Keratinocyte (primary cell): ENCODE data around the gene KANK2.

Experiments
- EZH2 ChIP-seq: IDR thresholded peaks from one replicate; pipeline ENCODE4 v1.6.1; 2012; ENCODE audit warnings: inconsistent platforms, mild to moderate bottlenecking, low read length, moderate library complexity
- TF ChIP-seq, protein P1 (sequence below), 3 experiments: IDR thresholded peaks in 1 of 3; conservative IDR thresholded peaks in 1 of 3; optimal IDR thresholded peaks in 1 of 3; 2 replicates in 2 of 3; 3 replicates in 1 of 3; pipeline versions ENCODE3 to v1.5.1; 2011; ENCODE audit warnings: low read length in 3 of 3, mild to moderate bottlenecking in 3 of 3, moderate library complexity in 2 of 3, control low read depth in 1 of 3, inconsistent platforms in 1 of 3; ENCODE audit not compliant: insufficient read depth in 2 of 3; ENCODE audit errors: extremely low read depth in 1 of 3

DNA sequence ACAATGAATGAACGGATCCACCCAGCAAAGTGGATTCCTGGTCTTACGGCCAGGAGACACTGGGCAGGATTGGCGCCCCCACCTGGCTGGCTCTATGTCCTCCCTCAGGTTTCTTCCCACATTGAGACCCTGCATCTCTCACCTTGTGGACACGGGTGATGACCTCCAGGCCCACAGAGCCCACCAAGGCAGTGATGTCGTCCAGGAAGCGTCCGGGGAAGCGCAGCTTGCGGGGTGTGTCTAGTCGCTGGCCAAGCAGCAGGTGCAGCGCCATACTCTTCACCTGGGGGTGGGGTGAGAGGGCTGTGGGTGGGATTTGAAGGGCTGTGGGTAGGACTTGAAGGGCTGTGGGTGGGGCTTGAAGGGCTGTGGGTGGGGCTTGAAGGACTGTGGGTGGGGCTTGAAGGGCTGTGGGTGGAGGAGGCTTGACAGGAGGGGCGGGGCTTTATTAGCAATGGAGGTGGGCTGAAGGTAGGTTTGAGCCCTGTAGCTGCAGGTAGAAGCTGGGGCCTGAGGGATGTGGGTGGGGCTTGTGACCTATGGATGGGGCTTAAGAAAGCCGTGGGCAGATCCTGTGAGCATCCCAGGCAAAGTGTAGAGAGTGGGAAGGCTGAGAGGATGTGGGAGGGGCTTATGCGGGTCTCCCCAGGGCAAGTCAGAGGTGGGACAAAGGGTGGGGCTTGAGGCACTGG, 30.0 kb upstream of the KANK2 start:
- TF ChIP-seq, protein P1, sequence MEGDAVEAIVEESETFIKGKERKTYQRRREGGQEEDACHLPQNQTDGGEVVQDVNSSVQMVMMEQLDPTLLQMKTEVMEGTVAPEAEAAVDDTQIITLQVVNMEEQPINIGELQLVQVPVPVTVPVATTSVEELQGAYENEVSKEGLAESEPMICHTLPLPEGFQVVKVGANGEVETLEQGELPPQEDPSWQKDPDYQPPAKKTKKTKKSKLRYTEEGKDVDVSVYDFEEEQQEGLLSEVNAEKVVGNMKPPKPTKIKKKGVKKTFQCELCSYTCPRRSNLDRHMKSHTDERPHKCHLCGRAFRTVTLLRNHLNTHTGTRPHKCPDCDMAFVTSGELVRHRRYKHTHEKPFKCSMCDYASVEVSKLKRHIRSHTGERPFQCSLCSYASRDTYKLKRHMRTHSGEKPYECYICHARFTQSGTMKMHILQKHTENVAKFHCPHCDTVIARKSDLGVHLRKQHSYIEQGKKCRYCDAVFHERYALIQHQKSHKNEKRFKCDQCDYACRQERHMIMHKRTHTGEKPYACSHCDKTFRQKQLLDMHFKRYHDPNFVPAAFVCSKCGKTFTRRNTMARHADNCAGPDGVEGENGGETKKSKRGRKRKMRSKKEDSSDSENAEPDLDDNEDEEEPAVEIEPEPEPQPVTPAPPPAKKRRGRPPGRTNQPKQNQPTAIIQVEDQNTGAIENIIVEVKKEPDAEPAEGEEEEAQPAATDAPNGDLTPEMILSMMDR (optimal IDR thresholded peaks at IDR 0.05 in 1 of 3, IDR thresholded peaks at IDR 0.05 in 1 of 3, conservative IDR thresholded peaks at IDR 0.05 in 1 of 3; ENCODE audit: extremely low read depth in 1 of 3, insufficient read depth in 2 of 3, low read length in 3 of 3) = peak; percentile 7 to 53 (median 17)
- TF ChIP-seq EZH2 = no peak
